Measurements from ENCODE around the gene SLC12A3. TPM values are rescaled to one million over a fixed set of nuclear protein-coding genes. Genes with fewer than 3 reads are reported as not detected.
"Not testable (repeated sequence)": the region's sequence is repeated elsewhere in the genome, so short reads cannot be mapped to it uniquely, and the experiment has no call there.

Gene SLC12A3
- polyA plus RNA-seq, 12 donors = 0.07 to 0.22 (median 0.15) TPM; not detected in 6

GRCh38 chr16:56918467-56919012 is 53.5 kb downstream of the SLC12A3 start:
- no peak for DNase-seq

GRCh38 chr16:56919099-56919800 is 54.2 kb downstream of the SLC12A3 start:
- no peak for DNase-seq

GRCh38 chr16:56921571-56921970 is 56.6 kb downstream of the SLC12A3 start:
- DNase-seq = no peak

- no peak for DNase-seq
Measured at GRCh38 chr16:56923481-56924091, 58.6 kb downstream of the SLC12A3 start.

GRCh38 chr16:56927471-56927870 is 62.5 kb downstream of the SLC12A3 start:
- DNase-seq = no peak

- DNase-seq = no peak
Measured at GRCh38 chr16:56929639-56930038, 64.6 kb downstream of the SLC12A3 start.

GRCh38 chr16:56930486-56931270 is 65.7 kb downstream of the SLC12A3 start:
- no peak for DNase-seq

GRCh38 chr16:56931271-56931891 is 66.4 kb downstream of the SLC12A3 start:
- DNase-seq = no peak

- peak; percentile 99 for DNase-seq
Measured at GRCh38 chr16:56931892-56932720, 67.1 kb downstream of the SLC12A3 start, which contains the start of gene HERPUD1. HERPUD1 (plus strand) TSS chr16:56932142; CDS start chr16:56932245, 103 bp downstream.

GRCh38 chr16:56932721-56933619 is 68.0 kb downstream of the SLC12A3 start:
- peak; percentile 72 for DNase-seq

GRCh38 chr16:56933828-56934598 is 69.0 kb downstream of the SLC12A3 start:
- DNase-seq = no peak

GRCh38 chr16:56934599-56935145 is 69.7 kb downstream of the SLC12A3 start:
- not testable (repeated sequence) for DNase-seq

- no peak for DNase-seq
Measured at GRCh38 chr16:56935201-56935600, 70.2 kb downstream of the SLC12A3 start.

- no peak for DNase-seq
Measured at GRCh38 chr16:56936491-56936890, 71.5 kb downstream of the SLC12A3 start.

- no peak for DNase-seq
Measured at GRCh38 chr16:56936950-56937349, 71.9 kb downstream of the SLC12A3 start.

- no peak for DNase-seq
Measured at GRCh38 chr16:56938664-56939513, 73.9 kb downstream of the SLC12A3 start.

- no peak for DNase-seq
Measured at GRCh38 chr16:56939801-56940200, 74.8 kb downstream of the SLC12A3 start.

- DNase-seq = no peak
Measured at GRCh38 chr16:56941092-56941491, 76.1 kb downstream of the SLC12A3 start.

All from muscle of arm (tissue), 12 donors.